Osteoblast (primary cell): ENCODE results near the gene SEPHS1. TPM values are rescaled to one million over a fixed set of nuclear protein-coding genes. Genes with fewer than 3 reads are reported as not detected.

Source experiments
- DNase-seq: peaks from one replicate; pipeline ENCODE4 v3.0.0; 2011; ENCODE audit warnings: low spot score, mixed read lengths; ENCODE audit not compliant: insufficient read length; ENCODE audit errors: missing footprints
- H2AFZ ChIP-seq: 2 replicates; pipeline ENCODE4 v1.6.0; 2011; ENCODE audit warnings: mild to moderate bottlenecking, low read length
- H3K27ac ChIP-seq: 2 replicates; pipeline ENCODE4 v1.5.1; 2011; ENCODE audit warnings: mild to moderate bottlenecking, low read depth, low read length, moderate library complexity
- H3K27me3 ChIP-seq: 2 replicates; pipeline ENCODE4 v1.6.0; 2012; ENCODE audit warnings: mild to moderate bottlenecking, control low read depth, inconsistent platforms, low read length, moderate library complexity; ENCODE audit not compliant: insufficient read depth
- H3K36me3 ChIP-seq: 2 replicates; pipeline ENCODE4 v1.5.1; 2011; ENCODE audit warnings: mild to moderate bottlenecking, low read length, control low read depth, moderate library complexity; ENCODE audit not compliant: insufficient read depth
- H3K4me1 ChIP-seq: 2 replicates; pipeline ENCODE4 v1.5.1; 2011; ENCODE audit warnings: mild to moderate bottlenecking, low read length, control low read depth, moderate library complexity; ENCODE audit not compliant: insufficient read depth
- H3K4me2 ChIP-seq: 2 replicates; pipeline ENCODE4 v1.6.0; 2011; ENCODE audit warnings: mild to moderate bottlenecking, low read length; ENCODE audit not compliant: insufficient read depth
- H3K4me3 ChIP-seq: fragments of 200-600 bp; sonication (generic); 3 replicates; pipeline ENCODE4 v1.5.1; 2012; ENCODE audit warnings: mild to moderate bottlenecking, low read length, inconsistent platforms; ENCODE audit not compliant: insufficient read depth
- H3K79me2 ChIP-seq: 2 replicates; pipeline ENCODE4 v1.6.0; 2012; ENCODE audit warnings: mild to moderate bottlenecking, low read length, control low read depth, inconsistent platforms; ENCODE audit not compliant: insufficient read depth
- H3K9me3 ChIP-seq: 2 replicates; pipeline ENCODE4 v1.5.1; 2011; ENCODE audit warnings: low read depth, low read length, control low read depth
- H4K20me1 ChIP-seq: 2 replicates; pipeline ENCODE4 v1.6.0; 2012; ENCODE audit warnings: mild to moderate bottlenecking, low read length, control low read depth; ENCODE audit not compliant: insufficient read depth
- CTCF ChIP-seq: IDR thresholded peaks from 2 replicates; pipeline ENCODE4 v1.5.1; 2011; ENCODE audit warnings: mild to moderate bottlenecking, low read depth, low read length, moderate library complexity; ENCODE audit errors: extremely low read depth
- total RNA-seq: library from RNA; depleted of rRNA; stranded (reverse); fragments of >200 nt; gene quantifications from 2 replicates; pipeline ENCODE4 v1.2.3, GENCODE V29; 2012

The SEPHS1 gene
- total RNA-seq, 1 donor = 31.1 TPM

- H3K4me2 ChIP-seq = no peak overlapping the region
- no peak for DNase-seq
- H3K4me1 ChIP-seq = no peaks in the 10 kb centered on the region
- no peak overlapping the region for H3K4me3 ChIP-seq
- no peaks in the 10 kb centered on the region for H3K36me3 ChIP-seq
- H3K79me2 ChIP-seq = no peaks in the 10 kb centered on the region
- H2AFZ ChIP-seq = no peak overlapping the region
- no peaks in the 10 kb centered on the region for H4K20me1 ChIP-seq
- TF ChIP-seq CTCF = no peak
- no peaks in the 10 kb centered on the region for H3K9me3 ChIP-seq
- H3K27me3 ChIP-seq = peaks cover 26% of the 10 kb centered on the region
- no peak overlapping the region for H3K27ac ChIP-seq
Observed at GRCh38 chr10:13393640-13394039, 45.5 kb upstream of the SEPHS1 start.

GRCh38 chr10:13392701-13393100, 44.6 kb upstream of the SEPHS1 start:
- peaks cover 26% of the 10 kb centered on the region for H3K27me3 ChIP-seq
- TF ChIP-seq CTCF = no peak
- no peak overlapping the region for H3K4me3 ChIP-seq

GRCh38 chr10:13390604-13391522, 42.8 kb upstream of the SEPHS1 start:
- H3K9me3 ChIP-seq = no peaks in the 10 kb centered on the region
- H3K27me3 ChIP-seq = peaks cover 22% of the 10 kb centered on the region
- peaks cover 8% of the 10 kb centered on the region for H3K4me1 ChIP-seq
- TF ChIP-seq CTCF = no peak
- no peaks in the 10 kb centered on the region for H3K36me3 ChIP-seq
- no peaks in the 10 kb centered on the region for H3K79me2 ChIP-seq
- peak overlapping the region; percentile 54 for H3K4me2 ChIP-seq
- H3K4me3 ChIP-seq = peak overlapping the region; percentile 37
- no peak overlapping the region for H3K27ac ChIP-seq
- H4K20me1 ChIP-seq = no peaks in the 10 kb centered on the region
- DNase-seq = no peak
- H2AFZ ChIP-seq = peak overlapping the region; percentile 56

More at GRCh38 chr10:13392701-13393100, 44.6 kb upstream of the SEPHS1 start:
- Histone ChIP-seq H3K27ac (no peak overlapping the region), H4K20me1 (no peaks in the 10 kb centered on the region), H3K9me3 (no peaks in the 10 kb centered on the region), H3K36me3 (no peaks in the 10 kb centered on the region), H3K4me2 (no peak overlapping the region), H3K79me2 (no peaks in the 10 kb centered on the region), H2AFZ (no peak overlapping the region), H3K4me1 (no peaks in the 10 kb centered on the region)
- no peak for DNase-seq

GRCh38 chr10:13388478-13389230, 40.6 kb upstream of the SEPHS1 start:
- Histone ChIP-seq H3K79me2 (no peaks in the 10 kb centered on the region), H3K27ac (no peak overlapping the region), H3K4me1 (peaks cover 8% of the 10 kb centered on the region), H3K27me3 (peaks cover 19% of the 10 kb centered on the region), H4K20me1 (no peaks in the 10 kb centered on the region), H3K4me2 (no peak overlapping the region), H3K4me3 (no peak overlapping the region), H3K9me3 (no peaks in the 10 kb centered on the region), H2AFZ (no peak overlapping the region), H3K36me3 (no peaks in the 10 kb centered on the region)
- DNase-seq = no peak
- no peak for TF ChIP-seq CTCF
